HuH-7.5 (cell line): ENCODE measurements around the gene HTR3D.
"Not testable (repeated sequence)": the region's sequence is repeated elsewhere in the genome, so short reads cannot be mapped to it uniquely, and the experiment has no call there.

ENCODE experiments used
- DNase-seq: peaks from one replicate; pipeline ENCODE4 v3.0.0; 2011; ENCODE audit warnings: low spot score

The HTR3D gene

GRCh38 chr3:184071142-184071541, 39.6 kb downstream of the HTR3D start:
- DNase-seq: not testable (repeated sequence)

- DNase-seq: no peak
Observed at GRCh38 chr3:184073621-184074020, 42.1 kb downstream of the HTR3D start.

- no peak for DNase-seq
Observed at GRCh38 chr3:184075901-184076300, 44.4 kb downstream of the HTR3D start.

- DNase-seq: no peak
Observed at GRCh38 chr3:184077881-184078280, 46.3 kb downstream of the HTR3D start.

- no peak for DNase-seq
Observed at GRCh38 chr3:184078851-184079250, 47.3 kb downstream of the HTR3D start.

GRCh38 chr3:184081116-184081830, 49.7 kb downstream of the HTR3D start:
- no peak for DNase-seq

GRCh38 chr3:184082034-184082433, 50.5 kb downstream of the HTR3D start:
- no peak for DNase-seq

- DNase-seq: no peak
Observed at GRCh38 chr3:184082465-184082864, 50.9 kb downstream of the HTR3D start.

GRCh38 chr3:184085389-184085852, 53.9 kb downstream of the HTR3D start:
- no peak for DNase-seq
